Left lung (tissue), 10 donors: Measurements from ENCODE around the gene DIP2B. TPM values are rescaled to one million over a fixed set of nuclear protein-coding genes. Genes with fewer than 3 reads are reported as not detected.
"Not testable (repeated sequence)": the region's sequence is repeated elsewhere in the genome, so short reads cannot be mapped to it uniquely, and the experiment has no call there.

Source experiments
- ATAC-seq: fragments of 200-7000 bp; cut with Tn5 transposase; one replicate; pipeline ENCODE4 v1.9.1; 2020; ENCODE audit warnings: moderate library complexity
- DNase-seq, 4 donors: peaks; one replicate each; pipeline ENCODE4 v3.0.0-alpha.2; 2013 to 2020
- H3K27ac ChIP-seq, 2 donors: fragments of 200-600 bp; sonication (generic) in 1 of 2; one replicate each; pipeline versions ENCODE4 v1.5.0 to v1.8.0; 2020 to 2021
- H3K27me3 ChIP-seq, 2 donors: fragments of 200-600 bp; sonication (generic) in 1 of 2; one replicate each; pipeline versions ENCODE4 v1.5.0 to v1.8.0; 2020 to 2021
- H3K36me3 ChIP-seq, 2 donors: fragments of 200-600 bp; sonication (generic) in 1 of 2; one replicate each; pipeline versions ENCODE4 v1.5.0 to v1.8.0; 2020 to 2021
- H3K4me1 ChIP-seq, 2 donors: fragments of 200-600 bp; one replicate each; pipeline ENCODE4 v1.8.0; 2021
- H3K4me3 ChIP-seq, 2 donors: fragments of 200-600 bp; sonication (generic) in 1 of 2; one replicate each; pipeline versions ENCODE4 v1.5.0 to v1.8.0; 2020 to 2021; ENCODE audit warnings: mild to moderate bottlenecking in 1 of 2
- H3K9me3 ChIP-seq, 2 donors: fragments of 200-600 bp; sonication (generic) in 1 of 2; one replicate each; pipeline versions ENCODE4 v1.5.0 to v1.8.0; 2020 to 2021
- intact Hi-C, 2 donors: fragments of 100-400 bp; cut with DNase I; formaldehyde crosslinking; loops; one replicate each; pipeline versions ENCODE4 v1.11.2 to v1.14.2; 2022
- polyA plus RNA-seq, 6 donors: library from polyadenylated mRNA; unstranded; fragments of 120-200 nt; gene quantifications; one replicate each; pipeline ENCODE4 v1.2.1, GENCODE V29; 2013; ENCODE audit not compliant: insufficient read length in 6 of 6
- total RNA-seq, 2 donors: library from RNA; stranded (reverse); fragmentation: NEBNext Ultra II Directional; extraction: Animal tissue kit (Norgen Biotek cat#: 25700); gene quantifications; one replicate each; pipeline ENCODE4 v1.2.1, GENCODE V29; 2021
- TF ChIP-seq, protein P1 (sequence below), 2 donors: fragments of 200-600 bp; sonication (generic) in 1 of 2; IDR thresholded peaks; one replicate each; pipeline versions ENCODE4 v1.5.0 to v1.8.0; 2021; ENCODE audit warnings: antibody characterized with exemption in 2 of 2
- donor health status: DM: no; HTN: yes; CAD: no.
- donor health status: DM: no; HTN: no; CAD: no.

Gene DIP2B
- total and polyA plus RNA-seq, 8 donors, result 26.5 to 38.6 (median 33.8) TPM

DNA sequence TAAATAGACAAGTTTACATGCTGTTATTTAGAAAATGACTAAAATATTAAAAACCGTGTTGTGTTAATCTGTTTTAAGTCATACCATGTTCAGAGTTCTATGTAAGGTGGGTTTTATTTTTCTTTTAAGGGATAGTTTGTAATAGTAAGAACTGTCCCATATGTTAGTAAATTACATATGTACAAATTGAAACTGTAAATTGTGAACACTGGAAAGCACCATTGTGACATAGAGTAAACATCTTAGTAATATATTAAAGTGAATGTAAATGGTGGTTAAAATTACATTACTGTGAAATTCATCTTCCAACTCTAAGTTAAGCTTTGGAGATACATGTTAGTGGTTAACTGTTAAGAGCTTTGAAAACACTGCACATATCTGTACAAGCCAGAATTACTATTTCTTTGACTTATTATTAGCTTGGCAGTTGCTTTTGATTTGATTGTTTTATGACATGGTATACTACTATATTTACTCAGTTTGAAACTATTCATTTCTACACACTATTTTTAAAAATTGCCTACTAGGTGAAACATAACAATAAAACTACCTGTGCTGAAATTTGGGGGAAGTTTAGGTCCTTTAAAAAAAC is 27.4 kb upstream of the DIP2B start:
- no peaks in the 10 kb centered on the region for H3K9me3 ChIP-seq
- H3K27ac ChIP-seq, result no peak overlapping the region
- intact Hi-C loops, result no loop called here
- ATAC-seq (no peak), DNase-seq (no peak)
- TF ChIP-seq, protein P1, sequence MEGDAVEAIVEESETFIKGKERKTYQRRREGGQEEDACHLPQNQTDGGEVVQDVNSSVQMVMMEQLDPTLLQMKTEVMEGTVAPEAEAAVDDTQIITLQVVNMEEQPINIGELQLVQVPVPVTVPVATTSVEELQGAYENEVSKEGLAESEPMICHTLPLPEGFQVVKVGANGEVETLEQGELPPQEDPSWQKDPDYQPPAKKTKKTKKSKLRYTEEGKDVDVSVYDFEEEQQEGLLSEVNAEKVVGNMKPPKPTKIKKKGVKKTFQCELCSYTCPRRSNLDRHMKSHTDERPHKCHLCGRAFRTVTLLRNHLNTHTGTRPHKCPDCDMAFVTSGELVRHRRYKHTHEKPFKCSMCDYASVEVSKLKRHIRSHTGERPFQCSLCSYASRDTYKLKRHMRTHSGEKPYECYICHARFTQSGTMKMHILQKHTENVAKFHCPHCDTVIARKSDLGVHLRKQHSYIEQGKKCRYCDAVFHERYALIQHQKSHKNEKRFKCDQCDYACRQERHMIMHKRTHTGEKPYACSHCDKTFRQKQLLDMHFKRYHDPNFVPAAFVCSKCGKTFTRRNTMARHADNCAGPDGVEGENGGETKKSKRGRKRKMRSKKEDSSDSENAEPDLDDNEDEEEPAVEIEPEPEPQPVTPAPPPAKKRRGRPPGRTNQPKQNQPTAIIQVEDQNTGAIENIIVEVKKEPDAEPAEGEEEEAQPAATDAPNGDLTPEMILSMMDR (IDR thresholded peaks at IDR 0.05), result no peak
- no peak overlapping the region for H3K4me3 ChIP-seq
- H3K4me1 ChIP-seq, result no peaks in the 10 kb centered on the region
- peaks cover 7 to 61% of the 10 kb centered on the region in 2 donors for H3K36me3 ChIP-seq
- no peaks in the 10 kb centered on the region for H3K27me3 ChIP-seq

DNA sequence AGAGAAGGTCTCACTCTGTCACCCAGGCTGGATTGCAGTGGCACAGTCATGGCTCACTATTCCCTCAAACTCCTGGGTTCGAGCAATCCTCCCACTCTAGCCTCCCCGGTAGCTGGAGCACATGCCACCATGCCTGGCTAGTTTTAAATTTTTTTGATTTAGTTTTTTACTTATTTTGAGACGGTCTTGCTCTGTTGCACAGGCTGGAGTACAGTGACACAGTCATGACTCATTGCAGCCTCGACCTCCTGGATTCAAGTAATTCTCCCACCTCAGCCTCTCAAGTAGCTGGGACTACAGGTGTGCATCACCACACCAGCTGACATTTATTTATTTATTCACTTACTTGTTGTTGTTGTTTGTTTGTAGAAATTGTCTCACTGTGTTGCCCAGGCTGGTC is 22.2 kb upstream of the DIP2B start:
- intact Hi-C loops, result no loop called here
- Histone ChIP-seq H3K9me3 (no peaks in the 10 kb centered on the region), H3K4me1 (no peaks in the 10 kb centered on the region), H3K27ac (no peak overlapping the region), H3K4me3 (no peak overlapping the region), H3K36me3 (peaks cover 0 to 10% of the 10 kb centered on the region in 2 donors), H3K27me3 (no peaks in the 10 kb centered on the region)
- no peak for DNase-seq
- TF ChIP-seq, protein P1 (IDR thresholded peaks at IDR 0.05), result no peak
- ATAC-seq, result no peak

DNA sequence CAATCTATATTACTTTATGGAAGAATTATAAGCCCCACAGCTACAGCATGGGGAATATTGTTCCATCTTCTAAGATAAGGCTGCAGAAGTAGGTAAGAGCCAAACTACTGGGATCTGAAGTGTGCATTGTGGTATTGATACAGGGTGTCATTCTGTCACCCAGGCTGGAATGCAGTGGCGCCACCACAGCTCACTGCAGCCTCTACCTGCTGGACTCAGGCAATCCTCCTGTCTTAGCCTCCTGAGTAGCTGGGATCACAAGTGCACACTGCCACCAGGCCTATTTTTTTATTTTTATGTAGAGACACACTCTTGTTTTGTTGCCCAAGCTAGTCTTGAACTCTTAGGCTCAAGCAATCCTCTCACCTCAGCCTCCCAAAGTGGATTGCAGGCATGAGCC is 21.3 kb upstream of the DIP2B start:
- intact Hi-C loops, result no loop called here
- ATAC-seq, result no peak
- TF ChIP-seq, protein P1 (IDR thresholded peaks at IDR 0.05), result no peak
- Histone ChIP-seq H3K36me3 (peaks cover 0 to 6% of the 10 kb centered on the region in 2 donors), H3K9me3 (no peaks in the 10 kb centered on the region), H3K27ac (no peak overlapping the region), H3K4me1 (no peaks in the 10 kb centered on the region), H3K27me3 (no peaks in the 10 kb centered on the region), H3K4me3 (no peak overlapping the region)
- DNase-seq, result no peak

DNA sequence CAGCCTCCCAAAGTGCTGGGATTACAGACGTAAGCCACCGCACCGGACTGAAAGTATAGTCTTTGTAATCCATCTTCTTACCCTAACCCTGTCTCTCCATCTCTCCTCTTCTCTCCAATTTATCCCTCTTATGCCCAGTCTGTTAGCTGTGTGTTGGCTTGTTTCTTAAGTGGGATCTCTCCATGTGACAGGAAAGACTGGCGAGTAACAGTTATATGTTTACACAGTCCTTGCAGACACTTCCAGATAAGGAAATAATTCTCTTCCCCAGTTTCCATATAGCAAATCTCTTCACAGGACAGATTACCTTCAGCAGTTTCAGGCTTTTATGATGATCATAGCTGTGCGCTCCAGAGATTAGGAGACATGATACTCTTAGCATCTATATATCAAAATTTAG is 16.0 kb upstream of the DIP2B start:
- Histone ChIP-seq H3K9me3 (peaks cover 0 to 21% of the 10 kb centered on the region in 2 donors), H3K27me3 (no peaks in the 10 kb centered on the region), H3K27ac (no peak overlapping the region), H3K36me3 (no peaks in the 10 kb centered on the region), H3K4me3 (no peak overlapping the region), H3K4me1 (no peaks in the 10 kb centered on the region)
- DNase-seq, result no peak
- no peak for ATAC-seq
- TF ChIP-seq, protein P1 (IDR thresholded peaks at IDR 0.05), result no peak
- intact Hi-C loops, result no loop called here

DNA sequence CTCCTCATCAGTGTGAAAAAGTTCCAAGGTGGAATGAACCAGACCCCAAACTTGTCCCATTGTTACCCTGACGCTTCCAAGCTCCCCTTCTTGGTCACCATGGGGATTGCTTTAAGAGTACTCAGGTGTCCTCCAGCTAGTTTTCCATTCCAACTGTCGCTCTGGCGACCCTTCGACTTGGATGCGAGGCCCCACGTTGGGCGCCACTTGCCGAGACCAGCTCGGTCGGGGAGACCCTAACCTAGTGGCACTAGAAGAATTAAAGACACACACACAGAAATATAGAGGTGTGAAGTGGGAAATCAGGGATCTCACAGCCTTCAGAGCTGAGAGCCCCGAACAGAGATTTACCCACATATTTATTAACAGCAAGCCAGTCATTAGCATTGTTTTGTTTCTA is 6.7 kb upstream of the DIP2B start:
- H3K36me3 ChIP-seq, ATAC-seq, DNase-seq, H3K4me3 ChIP-seq, H3K27ac ChIP-seq, H3K27me3 ChIP-seq, H3K4me1 ChIP-seq, intact Hi-C loops: not testable (repeated sequence)
- H3K9me3 ChIP-seq, result peaks cover 4 to 57% of the 10 kb centered on the region in 2 donors
